Heart right ventricle (tissue), 16 donors: ENCODE results near the gene MPRIP. TPM values are rescaled to one million over a fixed set of nuclear protein-coding genes. Genes with fewer than 3 reads are reported as not detected.

Source experiments
- ATAC-seq, 8 donors: fragments of 200-7000 bp; cut with Tn5 transposase; one replicate each; pipeline ENCODE4 v1.9.1; 2020; ENCODE audit warnings: mild to moderate bottlenecking in 8 of 8, moderate library complexity in 8 of 8, moderate number of reproducible peaks in 1 of 8
- DNase-seq, 2 donors: peaks; one replicate each; pipeline ENCODE4 v3.0.0-alpha.2; 2020
- H3K27ac ChIP-seq, 10 donors: fragments of 200-600 bp; sonication (generic) in 2 of 10; one replicate each; pipeline versions ENCODE4 v1.5.0 to v1.8.0; 2020 to 2022; ENCODE audit warnings: mild to moderate bottlenecking in 3 of 10
- H3K27me3 ChIP-seq, 7 donors: fragments of 200-600 bp; one replicate each; pipeline ENCODE4 v1.8.0; 2021 to 2022; ENCODE audit warnings: mild to moderate bottlenecking in 2 of 7
- H3K36me3 ChIP-seq, 9 donors: fragments of 200-600 bp; sonication (generic) in 1 of 9; one replicate each; pipeline versions ENCODE4 v1.5.0 to v1.8.0; 2020 to 2022; ENCODE audit warnings: mild to moderate bottlenecking in 2 of 9
- H3K4me1 ChIP-seq, 9 donors: fragments of 200-600 bp; sonication (generic) in 1 of 9; one replicate each; pipeline versions ENCODE4 v1.5.0 to v1.8.0; 2020 to 2022; ENCODE audit warnings: mild to moderate bottlenecking in 4 of 9
- H3K4me3 ChIP-seq, 10 donors: fragments of 200-600 bp; sonication (generic) in 2 of 10; one replicate each; pipeline versions ENCODE4 v1.5.0 to v1.8.0; 2020 to 2022; ENCODE audit warnings: mild to moderate bottlenecking in 7 of 10, moderate library complexity in 2 of 10
- H3K9me3 ChIP-seq, 11 donors: fragments of 200-600 bp in 10 of 11; sonication (generic) in 2 of 11; one replicate each; pipeline versions ENCODE4 v1.5.0 to v1.8.0; 2013 to 2022; ENCODE audit warnings: mild to moderate bottlenecking in 2 of 11, control low read depth in 1 of 11, moderate library complexity in 1 of 11
- CTCF ChIP-seq, 9 donors: fragments of 200-600 bp; sonication (generic) in 2 of 9; IDR thresholded peaks; one replicate each; pipeline versions ENCODE4 v1.5.0 to v1.8.0; 2021 to 2022; ENCODE audit warnings: antibody characterized with exemption in 9 of 9, mild to moderate bottlenecking in 5 of 9, moderate library complexity in 1 of 9
- WGBS, 2 donors: extraction: QIAGEN DNeasy Blood & Tissue Kit; methylation state at CpG; one replicate each; pipeline ENCODE4 v1.1.7; 2013; ENCODE audit warnings: inconsistent platforms in 1 of 2; 5-methylcytosine and 5-hydroxymethylcytosine counted together
- intact Hi-C, 10 donors: fragments of 100-400 bp; cut with DNase I; formaldehyde crosslinking; loops; one replicate each; pipeline versions ENCODE4 v1.11.1 to v1.14.2; 2022
- polyA plus RNA-seq, 2 donors: library from polyadenylated mRNA; stranded (reverse); fragments of 200-250 nt; gene quantifications; one replicate each; pipeline ENCODE4 v1.2.3, GENCODE V29; 2013
- total RNA-seq, 10 donors: library from RNA; stranded (reverse); fragmentation: NEBNext Ultra II Directional in 3 of 10; extraction: Animal tissue kit (Norgen Biotek cat#: 25700) in 3 of 10; gene quantifications; one replicate each; pipeline versions ENCODE4 v1.2.1 to v1.2.4, GENCODE V29; 2021 to 2023
- donor health status: Arrhythmogenic right ventricular cardiomyopathy.
- donor health status: ischemic (EF 13 %, LVEDD 7.1; RV severe dilation, severe dysfunction).
- donor health status: healthy with polysubstance abuse.
- donor health status: DM: no; HTN: yes; CAD: no.
- donor health status: DM: no; HTN: no; CAD: no.
- donor health status: ischemic (EF 25% LVEDD 6.9; RV normal size, moderate dysfunction).
- donor health status: ischemic (EF 25% LVEDD 5.7; RV mildly dilated, moderate dysfunction).
- donor health status: healthy.
- donor health status: DM: yes; HTN: yes; CAD: no.
- donor health status: Ischemic cardiomyopathy.
- donor health status: ischemic (EF 35%, LVEDD 5.7; RV mildly dilated, moderate dysfunction).
- donor health status: nonischemic (EF 11% LVEDD 7.7; RV severe dilation, severe dysfunction).
- donor health status: DM: yes; HTN: yes; CAD: no.
- donor health status: PGD.
- donor health status: ischemic (EF 29% LVEDD 5.4; RV normal size, mild dysfunction).
- donor health status: nonischemic (EF 23%, LVEDD 6.1; RV moderate dilation, normal function).

The MPRIP gene
- total and polyA plus RNA-seq, 12 donors: 225 to 409 (median 321) TPM

- H3K4me1 ChIP-seq: peaks cover 14 to 46% (median 31%) of the 10 kb centered on the region in 9 donors
- no peaks in the 10 kb centered on the region for H3K9me3 ChIP-seq
- no peak for TF ChIP-seq CTCF (IDR thresholded peaks at IDR 0.05)
- no peak for DNase-seq
- ATAC-seq: no peak
- no peaks in the 10 kb centered on the region for H3K36me3 ChIP-seq
- H3K27ac ChIP-seq: peak overlapping the region in 5 of 10 donors; percentile 60 to 77 (median 73)
- intact Hi-C loops: no loop called here
- no peak overlapping the region for H3K4me3 ChIP-seq
- 89 to 96% methylated on average over 5 of the region's 5 CpGs for WGBS, 2 donors
- H3K27me3 ChIP-seq: no peaks in the 10 kb centered on the region
These were observed 19.8 kb upstream of the MPRIP start for GRCh38 chr17:17022456-17022855.

- Histone ChIP-seq H3K4me1 (peaks cover 14 to 61% (median 36%) of the 10 kb centered on the region in 9 donors), H3K27me3 (no peaks in the 10 kb centered on the region), H3K4me3 (no peak overlapping the region), H3K27ac (peak overlapping the region in 2 of 10 donors; percentile 12 to 37), H3K9me3 (no peaks in the 10 kb centered on the region), H3K36me3 (no peaks in the 10 kb centered on the region)
- intact Hi-C loops: no loop called here
- 57 to 60% methylated on average over 8 of the region's 8 CpGs for WGBS, 2 donors
- ATAC-seq (peak in 5 of 8 donors; percentile 13 to 56 (median 31)), DNase-seq (peak; percentile 64 to 65)
- TF ChIP-seq CTCF (IDR thresholded peaks at IDR 0.05): no peak
These were observed 17.4 kb upstream of the MPRIP start for GRCh38 chr17:17024778-17025300.

- H3K27ac ChIP-seq: peak overlapping the region in 2 of 10 donors; percentile 12 to 37
- H3K27me3 ChIP-seq: no peaks in the 10 kb centered on the region
- WGBS, 2 donors: 69 to 78% methylated on average over 5 of the region's 5 CpGs
- ATAC-seq (no peak), DNase-seq (no peak)
- no peak overlapping the region for H3K4me3 ChIP-seq
- peaks cover 14 to 55% (median 35%) of the 10 kb centered on the region in 9 donors for H3K4me1 ChIP-seq
- H3K36me3 ChIP-seq: no peaks in the 10 kb centered on the region
- no peak for TF ChIP-seq CTCF (IDR thresholded peaks at IDR 0.05)
- intact Hi-C loops: no loop called here
- H3K9me3 ChIP-seq: no peaks in the 10 kb centered on the region
These were observed 16.6 kb upstream of the MPRIP start for GRCh38 chr17:17025621-17026020.

- ATAC-seq: no peak
- H3K27me3 ChIP-seq: no peaks in the 10 kb centered on the region
- no peaks in the 10 kb centered on the region for H3K9me3 ChIP-seq
- no peak overlapping the region for H3K4me3 ChIP-seq
- intact Hi-C loops: no loop called here
- TF ChIP-seq CTCF (IDR thresholded peaks at IDR 0.05): no peak
- H3K36me3 ChIP-seq: no peaks in the 10 kb centered on the region
- no peak overlapping the region for H3K27ac ChIP-seq
- 89 to 90% methylated on average over 9 of the region's 9 CpGs for WGBS, 2 donors
- DNase-seq: no peak
- peaks cover 17 to 55% (median 31%) of the 10 kb centered on the region in 9 donors for H3K4me1 ChIP-seq
These were observed 16.1 kb upstream of the MPRIP start for GRCh38 chr17:17026163-17026562.
